Measurements from ENCODE around the gene ICE2.
"Not testable (repeated sequence)": the region's sequence is repeated elsewhere in the genome, so short reads cannot be mapped to it uniquely, and the experiment has no call there.

ICE2 gene

DNA sequence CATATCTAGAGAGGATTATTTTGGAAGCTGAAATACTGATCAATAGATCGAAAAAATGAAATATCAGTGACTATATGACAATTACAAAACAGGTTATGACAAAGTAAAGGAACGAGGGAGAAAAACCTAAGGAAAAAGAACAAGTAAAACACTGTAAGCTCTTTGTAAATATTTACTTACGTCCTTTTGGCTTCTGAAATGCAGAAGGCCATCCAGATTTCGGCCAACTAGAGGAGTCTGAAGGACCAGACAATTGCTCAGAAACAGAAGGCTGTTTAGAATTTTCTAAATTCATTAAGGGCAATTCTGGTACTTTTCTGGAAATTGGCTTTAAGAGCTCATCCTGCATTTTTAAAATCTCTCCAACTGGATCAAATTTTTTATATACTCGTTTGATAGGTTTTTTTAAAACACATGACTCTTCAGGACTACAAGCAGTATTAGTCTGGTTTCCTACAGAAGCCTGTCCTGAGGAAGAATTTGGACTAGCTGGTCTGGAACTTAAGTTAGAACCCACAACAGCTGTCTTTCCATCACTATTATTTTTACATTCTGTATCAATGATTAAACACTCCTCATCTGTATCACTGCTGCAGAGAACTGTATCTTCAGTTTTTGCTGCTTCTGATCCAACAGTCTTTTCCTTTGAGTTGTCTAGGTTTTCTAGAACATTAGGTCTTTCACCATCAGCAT lies 30.1 kb downstream of the ICE2 start:
- DNase-seq (ENCODE audit: low read depth in 3 of 3): no peak

DNA sequence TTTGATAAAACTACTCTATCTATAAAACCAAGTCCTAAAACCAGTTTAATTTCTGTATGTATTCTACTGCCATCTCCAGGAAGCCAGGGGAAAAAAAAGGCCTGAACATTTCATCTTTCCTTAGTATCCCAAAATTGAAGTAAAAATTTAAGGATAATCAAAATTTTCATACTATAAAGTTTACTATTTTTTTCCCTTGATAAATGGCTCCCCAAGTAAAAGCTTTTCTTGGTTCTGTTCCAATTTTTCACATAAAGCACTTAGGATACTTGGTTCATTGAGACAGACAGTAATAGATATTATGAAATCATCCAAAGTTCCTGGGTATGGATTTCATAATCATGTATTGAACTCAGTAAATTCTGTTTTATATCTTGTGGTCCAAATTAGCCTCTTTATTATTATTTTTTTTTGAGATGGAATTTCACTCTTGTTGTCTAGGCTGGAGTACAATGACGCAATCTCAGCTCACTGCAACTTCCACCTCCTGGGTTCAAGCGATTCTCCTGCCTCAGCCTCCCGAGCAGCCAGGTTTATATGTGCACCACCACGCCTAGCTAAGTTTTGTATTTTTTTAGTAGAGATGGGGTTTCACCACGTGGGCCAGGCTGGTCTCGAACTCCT lies 34.5 kb downstream of the ICE2 start:
- no peak for DNase-seq (ENCODE audit: low read depth in 3 of 3)

DNA sequence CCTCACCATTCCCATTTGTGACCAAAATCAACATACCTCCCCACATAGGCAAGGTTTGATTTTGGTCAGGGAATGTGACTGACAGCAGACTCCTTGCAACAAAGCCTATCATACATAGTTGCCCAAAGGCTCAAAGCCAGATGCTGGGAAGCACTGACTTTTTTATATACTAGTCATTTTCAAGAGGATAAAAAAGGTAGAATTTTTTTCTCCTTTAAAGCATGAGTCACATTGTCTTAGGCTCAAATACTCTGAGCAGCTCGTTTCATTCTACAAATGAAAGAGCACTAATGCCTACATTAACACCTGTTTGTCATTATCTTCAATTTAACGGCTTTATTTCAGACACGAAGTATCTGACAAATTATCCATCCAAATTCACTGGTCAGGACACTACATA lies 36.2 kb downstream of the ICE2 start:
- no peak for DNase-seq (ENCODE audit: low read depth in 3 of 3)

DNA sequence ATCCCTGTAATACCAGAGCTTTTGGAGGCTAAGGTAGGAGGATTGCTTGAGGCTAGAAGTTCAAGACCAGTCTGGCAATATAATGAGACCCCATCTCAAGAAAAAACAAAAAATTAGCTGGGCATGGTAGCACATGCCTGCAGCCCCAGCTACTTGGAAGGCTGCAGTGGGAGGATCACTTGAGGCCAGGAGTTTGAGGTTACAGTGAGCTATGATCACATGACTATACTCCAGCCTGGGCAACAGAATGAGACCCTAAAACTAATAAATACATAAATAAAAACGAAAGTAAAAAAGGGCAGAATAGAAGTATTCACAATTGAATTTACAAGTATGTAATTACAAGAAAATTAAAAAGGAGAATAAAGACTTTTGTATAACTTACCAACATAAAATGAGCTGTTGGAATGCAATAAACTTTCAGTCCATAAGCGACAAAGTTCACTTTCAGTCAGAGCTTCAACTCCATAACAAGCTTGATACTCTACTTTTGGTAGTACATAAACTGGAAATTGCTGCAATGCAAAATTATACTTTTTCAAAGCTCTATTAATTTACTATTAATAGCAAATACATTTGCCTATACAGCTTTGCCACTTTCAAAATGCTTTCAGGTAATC lies 36.8 kb downstream of the ICE2 start:
- no peak for DNase-seq (ENCODE audit: low read depth in 3 of 3)

DNA sequence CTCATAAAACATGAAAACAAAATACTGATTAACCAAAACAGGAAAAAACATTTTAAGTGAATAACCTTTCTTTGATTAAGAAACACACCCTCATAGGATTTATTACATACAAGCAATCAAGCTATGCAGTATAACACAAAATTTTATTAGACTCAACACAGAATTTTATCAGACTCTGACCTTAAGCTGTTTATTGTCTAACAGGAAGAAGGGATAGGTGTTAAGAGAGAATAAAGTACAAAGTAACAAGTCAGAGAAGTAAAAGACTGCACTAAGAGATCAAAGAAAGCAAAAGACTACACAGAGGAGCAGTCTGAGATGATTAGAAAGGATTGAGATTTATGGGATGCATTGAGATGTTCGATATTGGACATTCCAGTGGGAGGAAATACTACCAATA lies 37.6 kb downstream of the ICE2 start:
- no peak for DNase-seq (ENCODE audit: low read depth in 3 of 3)

DNA sequence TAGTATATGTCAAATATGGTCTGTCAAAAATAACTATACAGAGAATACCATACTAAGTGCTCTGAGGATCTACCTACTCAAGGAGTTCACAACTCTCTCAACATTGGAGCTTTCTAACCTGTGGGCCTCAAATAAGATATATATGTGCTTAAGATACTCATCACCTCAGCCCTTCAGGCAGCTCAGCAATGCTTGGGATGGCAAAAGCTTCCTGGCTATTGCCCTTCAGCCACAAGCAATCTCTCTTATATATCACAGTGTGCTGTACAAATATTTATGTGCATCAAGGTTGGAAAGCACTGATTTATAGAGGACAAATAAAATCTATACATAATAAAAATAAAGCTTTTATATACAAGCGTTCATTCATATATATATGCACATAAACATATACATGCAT lies 40.3 kb downstream of the ICE2 start:
- no peak for DNase-seq (ENCODE audit: low read depth in 3 of 3)

DNA sequence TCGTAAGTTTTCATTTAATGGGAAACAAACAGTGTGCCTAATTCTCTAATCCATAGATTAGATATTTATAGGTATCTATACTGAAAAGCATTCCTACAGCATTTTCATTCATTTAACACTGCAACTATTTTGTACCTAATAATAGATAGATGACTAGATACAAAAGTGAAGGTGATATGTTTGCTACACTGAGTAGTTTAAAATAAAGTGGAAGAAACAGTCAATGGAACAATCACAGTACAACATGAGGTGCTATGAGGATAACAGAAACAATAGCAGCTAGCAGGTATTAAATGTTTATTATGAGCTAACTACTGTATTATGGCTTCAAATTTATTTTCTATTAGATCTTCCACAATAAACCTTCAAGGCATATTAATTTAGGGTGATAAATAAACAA lies 50.0 kb downstream of the ICE2 start:
- no peak for DNase-seq (ENCODE audit: low read depth in 3 of 3)

DNA sequence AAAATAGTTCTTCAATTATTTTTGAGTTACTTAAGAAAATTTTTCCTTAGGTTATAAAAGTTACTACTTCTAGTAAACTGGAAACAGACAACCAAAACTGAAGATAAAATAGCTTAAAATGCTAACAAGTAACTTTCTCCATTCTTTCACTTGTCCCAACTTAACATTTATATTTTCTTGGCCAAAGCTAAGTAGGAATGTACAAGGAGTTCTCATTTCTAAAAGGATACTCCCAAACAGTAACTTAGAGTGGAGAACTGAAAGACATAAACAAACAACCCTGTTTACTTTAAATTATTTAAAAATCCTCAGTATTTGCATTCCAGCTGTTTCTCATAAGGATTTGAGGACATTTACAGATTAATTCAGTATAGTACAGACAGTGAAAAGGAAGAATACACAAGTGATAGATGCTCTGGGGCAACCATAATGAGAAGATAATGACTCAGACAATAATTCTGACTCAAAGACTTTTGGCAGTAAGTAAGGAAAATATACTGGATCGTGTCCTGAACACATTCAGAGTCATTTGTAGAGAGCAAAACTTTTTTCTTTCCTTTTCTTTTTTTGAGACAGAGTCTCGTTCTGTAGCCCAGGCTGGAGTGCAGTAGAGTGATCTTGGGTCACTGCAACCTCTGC lies 52.0 kb downstream of the ICE2 start:
- DNase-seq (ENCODE audit: low read depth in 3 of 3): no peak

DNA sequence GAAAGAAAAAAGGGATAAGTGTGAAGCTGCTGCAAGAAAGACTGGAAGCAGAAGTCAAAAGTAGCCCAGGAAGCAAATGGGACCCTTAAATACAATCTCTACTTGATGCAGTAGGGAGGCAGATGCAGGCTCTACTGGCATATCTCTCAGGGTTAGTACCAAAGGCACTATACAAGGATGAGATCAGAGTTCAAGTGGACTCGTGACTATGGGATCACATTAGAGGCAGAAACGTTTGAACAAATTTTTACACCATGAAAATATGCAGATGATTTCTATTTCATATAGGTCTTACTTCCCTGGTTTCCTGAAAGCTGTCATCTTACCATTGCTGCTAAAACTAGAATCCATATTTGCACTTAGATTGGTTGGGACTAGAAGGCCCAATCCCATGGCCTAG lies 53.5 kb downstream of the ICE2 start:
- DNase-seq (ENCODE audit: low read depth in 3 of 3): no peak

DNA sequence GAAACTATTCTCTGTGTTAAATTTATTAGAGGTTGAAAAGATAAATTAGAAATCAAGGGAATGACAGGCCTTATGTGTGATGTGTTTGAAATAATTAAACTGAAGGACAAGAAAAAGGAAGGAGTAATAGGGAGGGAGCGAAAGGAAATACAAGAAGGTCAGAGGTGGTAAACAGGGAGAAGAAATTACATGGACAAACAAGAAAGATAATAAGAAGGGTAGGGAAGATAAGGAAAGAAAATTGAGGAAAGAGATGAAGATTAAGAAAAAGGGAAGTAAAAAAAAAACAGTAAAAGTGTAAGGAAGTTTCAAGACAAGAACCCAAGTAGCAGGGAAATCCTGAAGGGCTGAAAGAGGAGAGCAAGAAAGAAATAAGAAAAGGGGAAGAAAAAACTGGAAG lies 54.9 kb downstream of the ICE2 start:
- DNase-seq (ENCODE audit: low read depth in 3 of 3): no peak

DNA sequence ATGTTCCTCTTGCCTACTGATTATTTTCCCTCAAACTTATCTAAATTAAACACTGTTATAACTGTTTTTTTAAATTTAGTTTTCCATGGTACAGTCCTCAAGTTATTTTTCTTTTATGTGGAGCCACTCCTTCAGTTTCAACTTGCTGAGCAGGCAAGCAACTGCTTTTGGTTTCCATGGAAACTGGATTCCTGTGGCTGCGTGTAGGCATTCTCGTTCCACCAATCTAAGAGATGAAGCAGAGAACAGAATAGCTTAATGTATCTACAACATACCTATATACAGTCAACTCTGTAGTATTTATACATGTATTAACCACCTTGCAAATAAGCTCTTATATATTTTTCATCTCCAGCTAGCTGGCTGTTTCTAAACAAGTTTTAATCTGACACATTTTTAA lies 55.4 kb downstream of the ICE2 start:
- no peak for DNase-seq (ENCODE audit: low read depth in 3 of 3)

DNA sequence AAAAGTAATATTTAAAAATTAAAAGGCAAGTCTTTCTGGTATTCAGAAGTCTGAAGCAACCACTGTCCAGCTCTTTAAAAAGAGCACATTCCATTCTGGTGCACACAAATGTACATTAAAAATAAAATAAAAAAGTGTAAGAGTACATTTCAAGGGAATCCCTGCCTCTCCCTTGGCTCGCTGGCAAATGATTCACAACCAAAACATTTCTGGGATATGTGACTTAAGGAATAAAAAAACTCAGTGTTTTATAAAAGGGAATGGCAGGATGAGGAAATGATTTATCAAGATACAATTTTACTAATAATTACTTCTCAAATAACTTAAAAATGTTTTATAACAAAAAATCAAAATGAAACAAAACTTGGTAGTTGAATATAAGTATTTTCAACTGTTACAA lies 57.4 kb downstream of the ICE2 start:
- DNase-seq (ENCODE audit: low read depth in 3 of 3): no peak

DNA sequence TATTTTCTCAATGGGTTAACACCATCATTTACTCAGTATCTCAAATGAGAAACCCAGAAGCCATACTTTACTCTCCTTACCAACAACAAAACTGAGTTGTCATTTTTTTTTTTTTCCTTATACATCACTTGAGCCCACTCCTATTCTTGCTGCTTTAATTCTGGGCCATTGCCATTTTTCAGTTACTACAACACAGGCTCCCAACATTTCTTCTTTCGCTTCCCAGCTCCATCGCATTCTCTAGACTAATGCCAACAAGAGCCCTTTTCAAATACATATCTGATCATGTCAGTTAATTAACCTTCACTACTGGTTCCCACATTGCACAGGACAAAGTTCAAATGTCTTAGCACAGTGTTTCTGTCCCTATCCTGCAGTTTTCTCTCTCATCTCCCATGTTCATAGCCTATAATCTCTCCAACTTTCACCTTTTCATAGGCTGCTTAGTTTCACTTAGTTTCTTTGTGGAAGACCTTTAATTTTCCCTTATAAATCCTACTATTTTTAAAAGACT lies 58.7 kb downstream of the ICE2 start:
- DNase-seq (ENCODE audit: low read depth in 3 of 3): no peak

DNA sequence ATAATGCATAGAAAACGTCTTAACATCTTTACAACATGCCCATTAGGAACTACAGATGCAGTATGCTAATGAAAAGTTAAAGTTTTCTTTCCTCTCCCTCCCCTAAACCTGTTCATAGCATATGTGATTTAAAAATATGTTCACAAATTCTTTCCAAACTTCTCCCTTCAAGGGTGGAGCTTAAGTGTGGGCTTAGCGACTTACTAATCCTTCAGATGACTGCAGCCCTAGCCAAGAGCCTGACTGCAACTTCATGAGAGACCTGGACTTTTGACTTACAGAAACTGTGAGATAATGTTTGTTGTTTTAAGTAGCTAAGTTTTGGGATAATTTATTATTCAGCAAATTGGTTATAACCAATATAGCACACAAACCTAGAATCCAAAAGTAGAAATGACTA lies 59.2 kb downstream of the ICE2 start:
- DNase-seq (ENCODE audit: low read depth in 3 of 3): no peak

DNA sequence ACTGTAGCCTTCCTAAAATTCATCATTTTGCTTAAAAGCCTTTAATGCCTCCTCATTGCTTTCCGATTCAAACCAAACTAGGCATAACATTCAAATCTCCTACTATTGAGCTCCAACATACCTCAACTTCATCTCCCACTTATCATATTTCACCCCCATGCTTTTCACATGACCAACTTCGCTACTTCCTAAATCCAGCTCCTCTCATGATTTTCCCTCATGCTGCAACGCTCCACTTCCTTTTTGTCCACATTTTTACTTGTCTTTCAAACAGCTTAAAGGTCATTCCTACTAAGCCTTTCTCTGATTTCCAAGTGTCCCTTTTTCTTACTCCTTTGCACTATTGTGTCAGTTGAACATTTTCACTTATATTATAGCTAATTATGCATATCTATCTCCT lies 60.8 kb downstream of the ICE2 start:
- DNase-seq (ENCODE audit: low read depth in 3 of 3): no peak

DNA sequence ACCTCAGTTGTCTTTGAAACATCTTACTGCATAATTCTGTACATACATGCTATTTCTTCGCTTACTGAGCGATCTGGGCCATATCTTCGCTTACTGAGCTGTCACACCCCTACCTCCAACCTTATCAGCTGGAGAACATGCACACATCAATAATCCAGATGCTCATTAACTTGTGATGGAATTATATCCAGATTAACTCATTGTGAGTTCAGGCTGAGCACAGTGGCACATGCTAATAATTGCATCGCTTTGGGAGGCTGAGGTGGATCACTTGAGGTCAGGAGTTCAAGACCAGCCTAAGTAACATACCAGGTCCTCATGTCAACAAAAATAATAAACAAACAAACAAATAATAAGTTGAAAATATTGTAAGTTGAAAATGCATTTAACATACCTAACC lies 61.8 kb downstream of the ICE2 start:
- no peak for DNase-seq (ENCODE audit: low read depth in 3 of 3)

DNA sequence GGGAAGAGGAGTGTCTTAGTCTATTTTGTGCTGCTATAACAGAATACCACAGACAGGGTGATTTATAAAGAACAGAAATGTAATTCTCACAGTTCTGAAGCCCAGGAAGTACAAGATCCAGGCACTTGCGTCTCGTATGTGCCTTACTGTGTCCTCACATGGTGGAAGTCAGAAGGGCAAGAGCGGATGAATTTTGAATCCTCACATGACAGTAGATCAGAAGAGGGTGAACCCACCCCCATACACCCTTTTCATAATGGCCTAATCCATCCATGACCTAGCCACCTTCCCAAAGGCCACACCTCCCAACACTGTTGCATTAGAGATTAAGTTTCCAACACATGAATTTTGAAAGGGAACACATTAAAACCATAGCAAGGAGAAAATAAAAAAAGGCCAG lies 62.5 kb downstream of the ICE2 start:
- DNase-seq (ENCODE audit: low read depth in 3 of 3): no peak

DNA sequence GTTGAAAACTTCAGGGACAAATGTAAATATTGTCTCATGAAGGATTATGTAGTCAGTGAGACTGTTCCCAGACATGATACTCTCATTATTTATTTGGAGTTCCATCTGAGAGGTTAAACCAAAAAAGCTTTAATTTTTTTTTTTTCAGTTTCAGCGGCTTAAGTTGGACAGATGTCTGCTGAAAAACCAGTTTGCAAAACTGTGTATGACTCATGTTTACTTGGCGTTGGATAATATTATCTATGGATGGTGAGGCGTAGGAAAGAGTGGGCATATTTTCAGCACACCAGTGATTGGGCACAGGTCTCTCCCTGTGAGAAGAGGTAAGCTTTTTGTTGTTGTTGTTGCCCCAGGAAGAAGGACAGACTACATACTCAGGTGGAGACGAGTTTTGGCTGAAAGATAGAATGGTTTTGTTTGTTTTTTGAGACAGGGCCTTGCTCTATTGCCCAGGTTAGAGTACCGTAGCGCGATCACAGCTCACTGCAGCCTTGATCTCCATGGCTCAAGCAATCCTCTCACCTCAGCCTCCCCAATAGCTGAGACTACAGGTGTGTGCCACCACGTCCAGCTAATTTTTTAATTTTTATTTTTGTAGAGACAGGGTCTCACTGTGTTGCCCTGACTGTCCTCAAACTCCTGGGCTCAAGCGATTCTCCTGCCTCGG lies 64.8 kb downstream of the ICE2 start:
- no peak for DNase-seq (ENCODE audit: low read depth in 3 of 3)

DNA sequence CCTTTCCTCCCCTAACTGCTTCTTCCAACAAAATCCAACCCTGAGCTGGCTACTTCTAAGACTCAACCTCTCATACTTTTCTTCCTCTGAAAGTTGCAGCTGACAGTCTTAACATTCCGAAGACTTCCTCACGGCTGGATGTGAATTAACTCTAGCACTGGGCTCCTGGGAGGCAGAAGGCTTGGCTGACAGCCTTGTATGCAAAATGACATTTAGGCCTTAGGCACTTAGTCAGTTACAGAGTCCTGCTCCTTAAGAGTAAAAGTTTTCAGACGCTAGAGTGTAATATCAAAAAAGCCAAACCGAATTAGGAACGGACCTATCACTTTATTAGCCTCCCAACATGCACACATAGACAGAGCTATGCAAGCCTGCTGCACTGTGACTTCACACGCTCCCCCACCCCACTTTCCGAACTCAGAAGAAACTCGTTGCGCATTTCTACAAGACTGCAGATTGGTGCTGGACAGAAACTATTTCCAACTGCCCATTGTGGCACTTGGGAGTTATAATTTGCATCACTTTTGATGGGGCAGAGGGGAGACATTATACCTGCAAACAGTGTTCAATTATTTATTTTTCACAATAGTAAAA lies 65.6 kb downstream of the ICE2 start:
- no peak for DNase-seq (ENCODE audit: low read depth in 3 of 3)

DNA sequence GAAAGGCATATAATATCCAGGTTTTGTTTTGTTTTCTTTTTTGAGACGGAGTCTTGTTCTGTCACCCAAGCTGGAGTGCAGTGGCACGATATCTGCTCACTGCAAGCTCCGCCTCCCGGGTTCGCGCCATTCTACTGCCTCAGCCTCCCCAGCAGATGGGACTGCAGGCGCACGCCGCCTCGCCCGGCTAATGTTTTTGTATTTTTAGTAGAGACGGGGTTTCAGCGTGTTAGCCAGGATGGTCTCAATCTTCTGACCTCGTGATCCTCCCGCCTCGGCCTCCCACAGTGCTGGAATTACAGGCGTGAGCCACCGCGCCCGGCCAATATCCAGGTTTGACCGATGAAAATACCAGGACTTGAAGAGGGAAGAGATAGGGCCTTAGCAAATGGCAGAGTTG lies 66.1 kb downstream of the ICE2 start:
- not testable (repeated sequence) for DNase-seq (ENCODE audit: low read depth in 3 of 3)

DNA sequence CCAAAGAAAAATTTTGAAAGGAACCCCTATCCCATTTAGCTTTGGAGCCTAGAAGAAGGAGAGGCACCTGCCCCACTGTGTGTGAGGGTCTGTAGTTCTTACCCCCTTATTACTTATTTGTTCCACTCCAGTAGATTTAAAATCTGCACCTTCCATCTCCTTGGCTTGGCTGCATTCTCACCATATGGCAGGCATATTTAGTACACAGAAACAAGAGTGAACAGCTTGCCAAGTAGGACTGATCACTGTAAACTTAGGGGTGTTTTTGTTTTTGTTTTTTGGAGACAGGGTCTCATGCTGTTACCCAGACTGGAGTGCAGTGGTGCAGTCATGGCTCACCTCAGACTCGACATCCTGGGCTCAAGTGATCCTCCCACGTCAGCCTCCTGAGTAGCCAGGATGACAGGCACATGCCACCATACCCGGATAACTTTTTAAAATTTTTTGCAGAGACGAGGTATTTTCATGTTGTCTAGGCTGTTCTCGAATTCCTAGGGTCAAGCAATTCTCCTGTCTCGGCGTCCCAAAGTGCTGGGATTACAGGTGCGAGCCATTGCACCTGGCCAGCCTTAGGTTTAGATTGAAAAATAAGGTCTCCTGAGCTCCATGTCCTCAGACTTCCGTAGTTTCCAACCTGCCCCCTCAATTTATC lies 67.0 kb downstream of the ICE2 start:
- DNase-seq (ENCODE audit: low read depth in 3 of 3): no peak

Data from stimulated activated CD4-positive, alpha-beta T cell treated with anti-CD3 and anti-CD28 coated beads, TNF-alpha, amount 100 ng/mL, for 48 hours (primary cell).